Mesenchymal stem cell (in vitro differentiated cells and primary cell): ENCODE data around the gene CNKSR3.

Experiments
- DNase-seq: peaks from one replicate; pipeline ENCODE4 v3.0.0-alpha.2; 2013
- H2AFZ ChIP-seq: one replicate; pipeline ENCODE4 v1.6.1; 2013; ENCODE audit warnings: low read depth, mild to moderate bottlenecking, control low read depth, inconsistent platforms, low read length, moderate library complexity
- H2AK5ac ChIP-seq: 2 replicates; pipeline ENCODE4 v1.6.1; 2013; ENCODE audit warnings: low read length, moderate library complexity, mild to moderate bottlenecking, inconsistent platforms; ENCODE audit not compliant: severe bottlenecking
- H2BK120ac ChIP-seq: one replicate; pipeline ENCODE4 v1.6.1; 2013; ENCODE audit warnings: low read depth, mild to moderate bottlenecking, inconsistent platforms, low read length, moderate library complexity
- H2BK12ac ChIP-seq, 2 experiments: one replicate each; pipeline ENCODE4 v1.6.1; 2013; ENCODE audit warnings: inconsistent platforms in 2 of 2, low read length in 2 of 2, mild to moderate bottlenecking in 2 of 2, moderate library complexity in 2 of 2, control low read depth in 1 of 2
- H2BK15ac ChIP-seq: one replicate; pipeline ENCODE4 v1.6.1; 2013; ENCODE audit warnings: mild to moderate bottlenecking, low read depth, inconsistent platforms; ENCODE audit not compliant: poor library complexity, severe bottlenecking
- H2BK5ac ChIP-seq: 2 replicates; pipeline ENCODE4 v1.6.1; 2013; ENCODE audit warnings: low read depth, mild to moderate bottlenecking, low read length, control low read depth, inconsistent platforms; ENCODE audit not compliant: poor library complexity, severe bottlenecking
- H3K14ac ChIP-seq, 2 experiments: one replicate each; pipeline ENCODE4 v1.6.1; 2013; ENCODE audit warnings: inconsistent platforms in 2 of 2, low read length in 2 of 2, control low read depth in 1 of 2, mild to moderate bottlenecking in 1 of 2, moderate library complexity in 1 of 2
- H3K18ac ChIP-seq, 2 experiments: one replicate each; pipeline ENCODE4 v1.6.1; 2013; ENCODE audit warnings: inconsistent platforms in 2 of 2, low read length in 2 of 2, control low read depth in 1 of 2, low read depth in 1 of 2, mild to moderate bottlenecking in 1 of 2
- H3K23ac ChIP-seq, 2 experiments: one replicate each; pipeline ENCODE4 v1.6.1; 2013; ENCODE audit warnings: inconsistent platforms in 2 of 2, low read length in 2 of 2, mild to moderate bottlenecking in 2 of 2, moderate library complexity in 2 of 2, control low read depth in 1 of 2
- H3K27ac ChIP-seq: 2 replicates; pipeline ENCODE4 v1.5.1; 2013; ENCODE audit warnings: mild to moderate bottlenecking, moderate library complexity, low read length, control low read depth, inconsistent platforms; ENCODE audit not compliant: poor library complexity, severe bottlenecking
- H3K27me3 ChIP-seq, 2 experiments: 2 replicates each; pipeline versions ENCODE4 v1.6.1 to v1.7.0; 2013; ENCODE audit warnings: low read length in 2 of 2, mild to moderate bottlenecking in 2 of 2, moderate library complexity in 2 of 2, control low read depth in 1 of 2, inconsistent platforms in 1 of 2; ENCODE audit not compliant: control insufficient read depth in 1 of 2, insufficient read depth in 1 of 2
- H3K36me3 ChIP-seq, 2 experiments: 2 replicates each; pipeline versions ENCODE4 v1.6.1 to v1.7.0; 2013; ENCODE audit warnings: low read length in 2 of 2, control low read depth in 1 of 2, inconsistent platforms in 1 of 2, low read depth in 1 of 2, mild to moderate bottlenecking in 1 of 2; ENCODE audit not compliant: insufficient read depth in 2 of 2, control insufficient read depth in 1 of 2
- H3K4ac ChIP-seq, 2 experiments: one replicate each; pipeline ENCODE4 v1.6.1; 2013; ENCODE audit warnings: inconsistent platforms in 2 of 2, low read length in 2 of 2, mild to moderate bottlenecking in 2 of 2, moderate library complexity in 2 of 2, control low read depth in 1 of 2, low read depth in 1 of 2
- H3K4me1 ChIP-seq: 2 replicates; pipeline ENCODE4 v1.6.1; 2013; ENCODE audit warnings: low read depth, low read length, control low read depth; ENCODE audit not compliant: control insufficient read depth, insufficient read depth
- H3K4me2 ChIP-seq: 2 replicates; pipeline ENCODE4 v1.6.1; 2013; ENCODE audit warnings: low read length, mild to moderate bottlenecking, inconsistent platforms; ENCODE audit not compliant: poor library complexity, severe bottlenecking
- H3K4me3 ChIP-seq, 2 experiments: 2 replicates each; pipeline versions ENCODE4 v1.5.1 to v1.7.0; 2013; ENCODE audit warnings: low read length in 2 of 2, mild to moderate bottlenecking in 2 of 2, control low read depth in 1 of 2, low read depth in 1 of 2; ENCODE audit not compliant: insufficient read depth in 1 of 2
- H3K79me1 ChIP-seq: replicated peaks from 2 replicates; pipeline ENCODE4 v1.6.1; 2013; ENCODE audit warnings: mild to moderate bottlenecking, control low read depth, low read length, inconsistent platforms; ENCODE audit not compliant: poor library complexity, severe bottlenecking
- H3K9ac ChIP-seq: 2 replicates; pipeline ENCODE4 v1.7.0; 2013; ENCODE audit warnings: mild to moderate bottlenecking, low read length, moderate library complexity
- H3K9me3 ChIP-seq: 2 replicates; pipeline ENCODE4 v1.7.0; 2013; ENCODE audit warnings: mild to moderate bottlenecking, low read length; ENCODE audit not compliant: control insufficient read depth
- H4K8ac ChIP-seq: one replicate; pipeline ENCODE4 v1.6.1; 2013; ENCODE audit warnings: inconsistent platforms, mild to moderate bottlenecking, low read length, moderate library complexity
- H4K91ac ChIP-seq: one replicate; pipeline ENCODE4 v1.6.1; 2013; ENCODE audit warnings: mild to moderate bottlenecking, low read length, inconsistent platforms
- WGBS: methylation state at CpG from one replicate; pipeline ENCODE4 v1.1.7; 2013; ENCODE audit warnings: mixed read lengths; 5-methylcytosine and 5-hydroxymethylcytosine counted together

The CNKSR3 gene

GRCh38 chr6:154414021-154414813, 96.3 kb downstream of the CNKSR3 start:
- peaks cover 12% of the 10 kb centered on the region for H3K4me1 ChIP-seq
- DNase-seq = peak; percentile 29

GRCh38 chr6:154412106-154412820, 98.2 kb downstream of the CNKSR3 start:
- Histone ChIP-seq H2AK5ac (peak overlapping the region; percentile 88), H3K27me3 (no peaks in the 10 kb centered on the region), H2BK120ac (no peak overlapping the region), H4K91ac (no peak overlapping the region), H3K4me1 (peaks cover 12% of the 10 kb centered on the region), H3K18ac (no peak overlapping the region), H3K79me1 (peaks cover 13% of the 10 kb centered on the region), H3K4me3 (no peak overlapping the region), H2BK5ac (no peak overlapping the region), H2AFZ (no peak overlapping the region), H3K14ac (no peak overlapping the region), H3K23ac (no peak overlapping the region), H3K27ac (peak overlapping the region; percentile 84), H3K4me2 (no peak overlapping the region), H3K4ac (no peak overlapping the region), H3K9me3 (no peaks in the 10 kb centered on the region), H2BK15ac (no peak overlapping the region), H4K8ac (no peak overlapping the region), H2BK12ac (no peak overlapping the region), H3K36me3 (peaks cover 3 to 11% of the 10 kb centered on the region in 2 experiments), H3K9ac (no peak overlapping the region)
- 73% methylated on average over 5 of the region's 5 CpGs for WGBS
- DNase-seq = no peak

More at GRCh38 chr6:154414021-154414813, 96.3 kb downstream of the CNKSR3 start:
- H3K9me3 ChIP-seq = no peaks in the 10 kb centered on the region
- no peak overlapping the region for H3K14ac ChIP-seq
- H2AK5ac ChIP-seq = peak overlapping the region; percentile 1
- H3K18ac ChIP-seq = no peak overlapping the region
- H3K9ac ChIP-seq = no peak overlapping the region
- H4K91ac ChIP-seq = no peak overlapping the region
- peak overlapping the region in 1 of 2 experiments; percentile 67 for H2BK12ac ChIP-seq
- peaks cover 25% of the 10 kb centered on the region for H3K79me1 ChIP-seq
- peaks cover 6 to 17% of the 10 kb centered on the region in 2 experiments for H3K36me3 ChIP-seq
- H2BK15ac ChIP-seq = no peak overlapping the region
- H2AFZ ChIP-seq = no peak overlapping the region
- no peak overlapping the region for H2BK120ac ChIP-seq
- peak overlapping the region; percentile 21 for H3K4me2 ChIP-seq
- H2BK5ac ChIP-seq = no peak overlapping the region
- H3K27me3 ChIP-seq = no peaks in the 10 kb centered on the region
- no peak overlapping the region for H3K4ac ChIP-seq
- no peak overlapping the region for H3K4me3 ChIP-seq
- H4K8ac ChIP-seq = no peak overlapping the region
- WGBS = 75% methylated on average over 5 of the region's 8 CpGs
- peak overlapping the region; percentile 87 for H3K27ac ChIP-seq
- no peak overlapping the region for H3K23ac ChIP-seq

- H2AK5ac ChIP-seq = no peak overlapping the region
- H2BK5ac ChIP-seq = peak overlapping the region; percentile 68
- H2AFZ ChIP-seq = no peak overlapping the region
- 61% methylated on average over 5 of the region's 5 CpGs for WGBS
- H3K4me2 ChIP-seq = peak overlapping the region; percentile 0
- no peak overlapping the region for H4K91ac ChIP-seq
- no peak overlapping the region for H4K8ac ChIP-seq
- H3K9me3 ChIP-seq = no peaks in the 10 kb centered on the region
- no peak overlapping the region for H2BK120ac ChIP-seq
- peaks cover 19% of the 10 kb centered on the region for H3K79me1 ChIP-seq
- no peak for DNase-seq
- peaks cover 12% of the 10 kb centered on the region for H3K4me1 ChIP-seq
- no peak overlapping the region for H3K18ac ChIP-seq
- H2BK15ac ChIP-seq = no peak overlapping the region
- H3K9ac ChIP-seq = peak overlapping the region; percentile 74
- no peak overlapping the region for H2BK12ac ChIP-seq
- H3K4ac ChIP-seq = no peak overlapping the region
- no peak overlapping the region for H3K14ac ChIP-seq
- H3K4me3 ChIP-seq = peak overlapping the region in 1 of 2 experiments; percentile 28
- H3K36me3 ChIP-seq = peaks cover 7 to 23% of the 10 kb centered on the region in 2 experiments
- H3K23ac ChIP-seq = no peak overlapping the region
- peak overlapping the region; percentile 84 for H3K27ac ChIP-seq
- H3K27me3 ChIP-seq = no peaks in the 10 kb centered on the region
Measured at GRCh38 chr6:154411076-154411475, 99.4 kb downstream of the CNKSR3 start.

- peak overlapping the region; percentile 0 for H3K4me2 ChIP-seq
- H2BK5ac ChIP-seq = no peak overlapping the region
- H3K14ac ChIP-seq = no peak overlapping the region
- H4K8ac ChIP-seq = no peak overlapping the region
- H3K4me3 ChIP-seq = peak overlapping the region in 1 of 2 experiments; percentile 28
- H4K91ac ChIP-seq = no peak overlapping the region
- H2BK12ac ChIP-seq = no peak overlapping the region
- DNase-seq = peak; percentile 94
- no peak overlapping the region for H3K23ac ChIP-seq
- H3K36me3 ChIP-seq = peaks cover 7 to 26% of the 10 kb centered on the region in 2 experiments
- H3K4me1 ChIP-seq = peaks cover 12% of the 10 kb centered on the region
- no peak overlapping the region for H3K18ac ChIP-seq
- H3K9me3 ChIP-seq = no peaks in the 10 kb centered on the region
- H3K9ac ChIP-seq = peak overlapping the region; percentile 83
- H2BK120ac ChIP-seq = no peak overlapping the region
- no peak overlapping the region for H2BK15ac ChIP-seq
- H3K79me1 ChIP-seq = peaks cover 20% of the 10 kb centered on the region
- 5% methylated on average over 7 of the region's 8 CpGs for WGBS
- H3K27ac ChIP-seq = peak overlapping the region; percentile 94
- no peak overlapping the region for H2AK5ac ChIP-seq
- H3K4ac ChIP-seq = no peak overlapping the region
- no peak overlapping the region for H2AFZ ChIP-seq
- no peaks in the 10 kb centered on the region for H3K27me3 ChIP-seq
Measured at GRCh38 chr6:154410619-154411072, 99.8 kb downstream of the CNKSR3 start.
